ENCODE results near the gene RMND1. TPM values are rescaled to one million over a fixed set of nuclear protein-coding genes. Genes with fewer than 3 reads are reported as not detected.
A peak's percentile ranks its signal among the peaks of the same experiment; 100 is the strongest.

RMND1 gene
- total and polyA plus RNA-seq, 9 of the 15 experiments (the other 6 are each of a cell fraction or from before 2014, with no cell fraction given), result 26.9 to 47.8 (median 36.2) TPM

GRCh38 chr6:151451950-151452749 is at the start of gene RMND1 (continued):
- peak in 1 of 2 experiments; percentile 73; a peak in 2 of 4 replicates for TF ChIP-seq MLLT1 (IDR thresholded peaks at IDR 0.05)
- TF ChIP-seq ATF6 (CRISPR knock-in tag; IDR thresholded peaks at IDR 0.05), result 0 out of 2 replicates have a peak, but pooled peaks have one; percentile 11
- no peak for TF ChIP-seq ZNF551 (CRISPR knock-in tag; IDR thresholded peaks at IDR 0.05)
- TF ChIP-seq CBFA2T3 (IDR thresholded peaks at IDR 0.05), result no peak; the same call in 1 of the 2 replicates
- TF ChIP-seq ZEB2 (IDR thresholded peaks at IDR 0.05), result peak; percentile 52; the same call in 1 of the 2 replicates
- TF ChIP-seq CAMTA2 (CRISPR knock-in tag; conservative IDR thresholded peaks at IDR 0.05), result no peak
- no peak for TF ChIP-seq ZNF277 (CRISPR knock-in tag; IDR thresholded peaks at IDR 0.05; ENCODE audit: borderline replicate concordance)
- TF ChIP-seq NONO (IDR thresholded peaks at IDR 0.05; ENCODE audit: low read depth in 2 of 2, low read length in 1 of 2), result peak in 1 of 2 experiments; percentile 44; a peak in 2 of 4 replicates
- no peak for TF ChIP-seq ZNF655 (CRISPR knock-in tag; IDR thresholded peaks at IDR 0.05)
- no peak for TF ChIP-seq ZBTB34 (CRISPR knock-in tag; IDR thresholded peaks at IDR 0.05)
- no peak for TF ChIP-seq MED1 (CRISPR knock-in tag; IDR thresholded peaks at IDR 0.05; ENCODE audit: borderline replicate concordance)
- TF ChIP-seq STAT6 (CRISPR knock-in tag; IDR thresholded peaks at IDR 0.05), result peak; percentile 71; the same call in 1 of the 2 replicates
- TF ChIP-seq ELF2 (CRISPR knock-in tag; IDR thresholded peaks at IDR 0.05), result peak; percentile 95

Measured in K562 (cell line).